Chondrocyte (in vitro differentiated cells): ENCODE data around the gene RANBP3L. TPM values are rescaled to one million over a fixed set of nuclear protein-coding genes. Genes with fewer than 3 reads are reported as not detected.
"Not testable (repeated sequence)": the region's sequence is repeated elsewhere in the genome, so short reads cannot be mapped to it uniquely, and the experiment has no call there.

Experiments used
- DNase-seq: peaks from one replicate; pipeline ENCODE4 v3.0.0; 2021; ENCODE audit warnings: mixed read lengths, low spot score
- H3K27ac Mint-ChIP-seq: one replicate; pipeline ENCODE4 v1.8.0; 2021; ENCODE audit warnings: mild to moderate bottlenecking, moderate library complexity, mixed read lengths; ENCODE audit not compliant: unreplicated experiment
- H3K27me3 Mint-ChIP-seq: 2 replicates; pipeline ENCODE4 v1.8.0; 2021; ENCODE audit warnings: low read depth, mixed read lengths
- H3K36me3 Mint-ChIP-seq: 2 replicates; pipeline ENCODE4 v1.8.0; 2021; ENCODE audit warnings: low read depth, mixed read lengths
- H3K4me1 Mint-ChIP-seq: 2 replicates; pipeline ENCODE4 v1.8.0; 2021; ENCODE audit warnings: low read depth, mild to moderate bottlenecking, mixed read lengths
- H3K4me3 Mint-ChIP-seq: one replicate; pipeline ENCODE4 v1.8.0; 2021; ENCODE audit warnings: mild to moderate bottlenecking, moderate library complexity, mixed read lengths; ENCODE audit not compliant: unreplicated experiment
- H3K9me3 Mint-ChIP-seq: 2 replicates; pipeline ENCODE4 v1.8.0; 2021; ENCODE audit warnings: low read depth, mixed read lengths
- CTCF ChIP-seq: fragments of 200-600 bp; sonication (generic); IDR thresholded peaks from 2 replicates; pipeline ENCODE4 v1.5.0; 2021; ENCODE audit warnings: antibody characterized with exemption, mild to moderate bottlenecking, moderate library complexity
- long read RNA-seq: library from polyadenylated mRNA; stranded (forward); transcript quantifications from one replicate; pipeline ENCODE4 v2.0.0, GENCODE V29; 2021
- total RNA-seq: library from RNA; stranded (reverse); gene quantifications from 3 replicates; pipeline ENCODE4 v1.2.1, GENCODE V29; 2021

Gene RANBP3L, protein sequence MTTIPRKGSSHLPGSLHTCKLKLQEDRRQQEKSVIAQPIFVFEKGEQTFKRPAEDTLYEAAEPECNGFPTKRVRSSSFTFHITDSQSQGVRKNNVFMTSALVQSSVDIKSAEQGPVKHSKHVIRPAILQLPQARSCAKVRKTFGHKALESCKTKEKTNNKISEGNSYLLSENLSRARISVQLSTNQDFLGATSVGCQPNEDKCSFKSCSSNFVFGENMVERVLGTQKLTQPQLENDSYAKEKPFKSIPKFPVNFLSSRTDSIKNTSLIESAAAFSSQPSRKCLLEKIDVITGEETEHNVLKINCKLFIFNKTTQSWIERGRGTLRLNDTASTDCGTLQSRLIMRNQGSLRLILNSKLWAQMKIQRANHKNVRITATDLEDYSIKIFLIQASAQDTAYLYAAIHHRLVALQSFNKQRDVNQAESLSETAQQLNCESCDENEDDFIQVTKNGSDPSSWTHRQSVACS
- total RNA-seq: 1.2 to 5.0 TPM (median 1.2 TPM) in 3 replicates
- long read RNA-seq, partial matches to known transcripts: 1 of 5 reads
- long read RNA-seq, other reads (novel, unspliced or antisense): 1 of 5 reads

- H3K27ac Mint-ChIP-seq: peak within 1 kb of the TSS; percentile 91
- no peak for TF ChIP-seq CTCF
- H3K4me3 Mint-ChIP-seq: peak within 1 kb of the TSS; percentile 51
- no peak for DNase-seq
- H3K9me3 Mint-ChIP-seq: no peaks in the 10 kb centered on the region
- H3K4me1 Mint-ChIP-seq: peaks cover 59% of the 10 kb centered on the region
- no peaks in the 10 kb centered on the region for H3K36me3 Mint-ChIP-seq
- H3K27me3 Mint-ChIP-seq: no peaks in the 10 kb centered on the region
Measured at GRCh38 chr5:36301858-36302603, at the start of gene RANBP3L. RANBP3L (minus strand) TSS chr5:36301902; CDS start chr5:36301416, 486 bp downstream.

- H3K4me1 Mint-ChIP-seq: peaks cover 19% of the 10 kb centered on the region
- H3K9me3 Mint-ChIP-seq: peaks cover 7% of the 10 kb centered on the region
- H3K4me3 Mint-ChIP-seq: no peak overlapping the region
- H3K27ac Mint-ChIP-seq: no peak overlapping the region
- no peak for DNase-seq
- H3K36me3 Mint-ChIP-seq: peaks cover 2% of the 10 kb centered on the region
- no peak for TF ChIP-seq CTCF
- H3K27me3 Mint-ChIP-seq: peaks cover 8% of the 10 kb centered on the region
Measured at GRCh38 chr5:36346896-36347690, 45.4 kb upstream of the RANBP3L start.

DNA sequence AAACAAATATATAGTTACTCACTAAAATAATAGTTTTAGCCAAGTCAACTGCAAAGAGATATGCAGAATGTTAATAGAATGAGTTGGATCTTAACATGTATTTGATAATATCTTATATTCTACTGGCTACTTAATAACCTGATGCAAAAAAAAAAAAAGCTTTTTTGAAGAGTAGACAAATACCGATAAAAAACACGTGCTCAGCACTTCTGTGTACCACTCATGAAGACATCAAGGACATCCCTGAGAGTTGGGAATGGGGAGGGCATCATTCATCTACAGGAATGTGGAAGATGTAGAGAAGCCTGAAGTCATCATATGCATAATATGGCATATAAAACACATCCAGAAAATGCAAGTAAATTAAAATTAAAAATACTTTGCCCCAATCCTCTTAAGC, 43.2 kb upstream of the RANBP3L start:
- H3K36me3 Mint-ChIP-seq: peaks cover 2% of the 10 kb centered on the region
- DNase-seq: no peak
- peaks cover 11% of the 10 kb centered on the region for H3K9me3 Mint-ChIP-seq
- H3K4me1 Mint-ChIP-seq: peaks cover 19% of the 10 kb centered on the region
- peaks cover 8% of the 10 kb centered on the region for H3K27me3 Mint-ChIP-seq
- no peak overlapping the region for H3K27ac Mint-ChIP-seq
- no peak overlapping the region for H3K4me3 Mint-ChIP-seq
- no peak for TF ChIP-seq CTCF

- not testable (repeated sequence) for H3K27ac Mint-ChIP-seq, DNase-seq, H3K4me3 Mint-ChIP-seq, H3K36me3 Mint-ChIP-seq, H3K4me1 Mint-ChIP-seq
- H3K9me3 Mint-ChIP-seq: peaks cover 11% of the 10 kb centered on the region
- peaks cover 18% of the 10 kb centered on the region for H3K27me3 Mint-ChIP-seq
Measured at GRCh38 chr5:36341720-36342119, 40.0 kb upstream of the RANBP3L start.

DNA sequence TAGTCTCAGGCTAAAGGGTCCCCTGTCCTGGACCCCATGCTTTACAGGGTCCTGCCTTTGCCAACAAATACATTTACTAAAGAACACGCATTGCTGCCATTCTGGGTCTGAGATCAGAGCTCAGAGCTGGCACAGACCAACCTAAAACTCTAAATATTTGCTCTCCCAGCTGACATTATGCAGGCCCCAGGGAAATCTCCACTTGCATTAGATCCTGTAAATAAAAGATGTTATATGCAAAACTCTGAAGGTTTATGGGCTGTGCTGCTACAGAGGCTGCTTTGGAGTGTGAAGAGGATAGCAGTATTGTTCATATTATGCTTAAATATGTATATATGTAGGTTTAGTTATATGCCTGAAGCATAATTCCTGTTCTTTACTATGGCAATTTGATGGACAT, 35.9 kb upstream of the RANBP3L start:
- Mint-ChIP-seq H3K4me3 (no peak overlapping the region), H3K27me3 (peaks cover 15% of the 10 kb centered on the region), H3K27ac (no peak overlapping the region), H3K9me3 (peaks cover 5% of the 10 kb centered on the region), H3K4me1 (no peaks in the 10 kb centered on the region), H3K36me3 (no peaks in the 10 kb centered on the region)
- no peak for TF ChIP-seq CTCF
- no peak for DNase-seq
